B cell (primary cell): ENCODE measurements around the gene PPP4R1. TPM values are rescaled to one million over a fixed set of nuclear protein-coding genes. Genes with fewer than 3 reads are reported as not detected.
A peak's percentile ranks its signal among the peaks of the same experiment; 100 is the strongest.

ENCODE experiments used
- ATAC-seq: fragments of 200-7000 bp; cut with Tn5 transposase; one replicate; pipeline ENCODE4 v1.10.0; 2021; ENCODE audit warnings: low read depth, mild to moderate bottlenecking, moderate number of reproducible peaks, moderate library complexity
- CTCF ChIA-PET: fragments of 350-600 bp; sonication (Branson Sonifier 250); formaldehyde crosslinking; loops from one replicate; lab custom pipeline; 2021; ENCODE audit warnings: antibody characterized with exemption, inconsistent platforms; lab: Charles Lee
- POLR2A ChIA-PET: fragments of 350-600 bp; sonication (Branson Sonifier 250); formaldehyde crosslinking; loops from one replicate; lab custom pipeline; 2021; ENCODE audit warnings: antibody characterized with exemption; lab: Charles Lee
- DNase-seq: peaks from one replicate; pipeline ENCODE4 v3.0.0; 2013
- H2AFZ ChIP-seq: 2 replicates; pipeline ENCODE4 v1.6.1; 2012; ENCODE audit warnings: mild to moderate bottlenecking, low read depth, low read length; ENCODE audit not compliant: insufficient read depth, poor library complexity, severe bottlenecking
- H3K27ac ChIP-seq, 2 donors: 1 replicate in 1 of 2; 2 replicates in 1 of 2; pipeline ENCODE4 v1.5.1; 2012 to 2013; ENCODE audit warnings: low read length in 2 of 2, mild to moderate bottlenecking in 2 of 2, moderate library complexity in 1 of 2
- H3K27me3 ChIP-seq, 4 experiments: fragments of 200-600 bp in 1 of 4; sonication (generic) in 1 of 4; replicated peaks in 1 of 4; 1 replicate in 2 of 4; 2 replicates in 2 of 4; pipeline versions ENCODE4 v1.6.1 to v1.7.0; 2013 to 2016; ENCODE audit warnings: low read length in 3 of 4, mild to moderate bottlenecking in 2 of 4, mixed read lengths in 1 of 4, moderate library complexity in 1 of 4; ENCODE audit not compliant: insufficient read depth in 4 of 4, control insufficient read depth in 3 of 4; ENCODE audit errors: control extremely low read depth in 1 of 4
- H3K36me3 ChIP-seq, 2 experiments: replicated peaks in 1 of 2; 1 replicate in 1 of 2; 2 replicates in 1 of 2; pipeline versions ENCODE4 v1.6.1 to v1.7.1; 2013; ENCODE audit warnings: low read length in 1 of 2; ENCODE audit not compliant: insufficient read depth in 2 of 2, control insufficient read depth in 1 of 2; ENCODE audit errors: control extremely low read depth in 1 of 2, extremely low read depth in 1 of 2
- H3K4me1 ChIP-seq, 2 donors: fragments of 200-600 bp in 1 of 2; sonication (generic) in 1 of 2; 1 replicate in 1 of 2; 2 replicates in 1 of 2; pipeline versions ENCODE4 v1.5.1 to v1.6.1; 2013 to 2017; ENCODE audit warnings: low read length in 2 of 2; ENCODE audit not compliant: control insufficient read depth in 2 of 2, insufficient read depth in 2 of 2
- H3K4me2 ChIP-seq: replicated peaks from 2 replicates; pipeline ENCODE3; 2012; ENCODE audit warnings: mild to moderate bottlenecking, low read depth, low read length; ENCODE audit not compliant: poor library complexity, severe bottlenecking
- H3K4me3 ChIP-seq, 5 experiments: fragments of 200-600 bp in 1 of 5; sonication (generic) in 1 of 5; 1 replicate in 3 of 5; 2 replicates in 2 of 5; pipeline versions ENCODE4 v1.5.1 to v1.7.0; 2011 to 2016; ENCODE audit warnings: low read length in 4 of 5, mild to moderate bottlenecking in 4 of 5, low read depth in 2 of 5, control low read depth in 1 of 5, moderate library complexity in 1 of 5; ENCODE audit not compliant: insufficient read depth in 1 of 5; ENCODE audit errors: control extremely low read depth in 1 of 5, extremely low read depth in 1 of 5
- H3K79me2 ChIP-seq: fragments of 200-600 bp; sonication (generic); one replicate; pipeline ENCODE4 v1.6.0; 2016; ENCODE audit warnings: low read length; ENCODE audit not compliant: control insufficient read depth, insufficient read depth
- H3K9ac ChIP-seq: fragments of 200-600 bp; sonication (generic); 2 replicates; pipeline ENCODE4 v1.6.1; 2017; ENCODE audit warnings: mild to moderate bottlenecking, low read length, moderate library complexity
- H3K9me3 ChIP-seq, 3 donors: one replicate each; pipeline versions ENCODE4 v1.6.1 to v1.7.1; 2013; ENCODE audit warnings: low read length in 2 of 3; ENCODE audit not compliant: control insufficient read depth in 2 of 3, insufficient read depth in 1 of 3; ENCODE audit errors: control extremely low read depth in 1 of 3
- H4K20me1 ChIP-seq: 2 replicates; pipeline ENCODE4 v1.6.0; 2012; ENCODE audit warnings: mild to moderate bottlenecking, low read length; ENCODE audit not compliant: insufficient read depth, control insufficient read depth, poor library complexity, severe bottlenecking
- H3K27ac Mint-ChIP-seq: one replicate; pipeline ENCODE4 v1.8.0; 2021; ENCODE audit warnings: mixed read lengths
- H3K27me3 Mint-ChIP-seq: one replicate; pipeline ENCODE4 v1.8.0; 2021; ENCODE audit warnings: mixed read lengths
- H3K4me1 Mint-ChIP-seq: one replicate; pipeline ENCODE4 v1.8.0; 2021; ENCODE audit warnings: mixed read lengths
- H3K4me3 Mint-ChIP-seq: one replicate; pipeline ENCODE4 v1.8.0; 2021; ENCODE audit warnings: mixed read lengths
- H3K9me3 Mint-ChIP-seq: one replicate; pipeline ENCODE4 v1.8.0; 2022; ENCODE audit warnings: mixed read lengths; ENCODE audit not compliant: insufficient read depth
- EZH2 ChIP-seq: IDR thresholded peaks from 2 replicates; pipeline ENCODE4 v1.6.1; 2012; ENCODE audit warnings: borderline replicate concordance, low read depth, mild to moderate bottlenecking, moderate library complexity, low read length; ENCODE audit not compliant: insufficient read depth, poor library complexity, severe bottlenecking
- WGBS: methylation state at CpG from one replicate; pipeline ENCODE4 v1.1.5; 2013; ENCODE audit warnings: missing lambda C conversion rate; ENCODE audit not compliant: insufficient coverage; 5-methylcytosine and 5-hydroxymethylcytosine counted together
- intact Hi-C: fragments of 100-400 bp; cut with micrococcal nuclease; formaldehyde crosslinking; loops from one replicate; pipeline ENCODE4 v1.10.0; 2022
- polyA plus RNA-seq: library from polyadenylated mRNA; depleted of rRNA; stranded (reverse); fragments of >200 nt; gene quantifications from 2 replicates; pipeline ENCODE4 v1.2.3, GENCODE V29; 2012
- total RNA-seq, 2 donors: library from RNA; stranded (reverse); fragments of 120-200 nt in 1 of 2; gene quantifications; 1 replicate in 1 of 2; 2 replicates in 1 of 2; pipeline versions ENCODE4 v1.2.3 to v1.2.4, GENCODE V29; 2013 to 2022
- TF ChIP-seq, protein P1 (sequence below): fragments of 200-600 bp; IDR thresholded peaks from one replicate; pipeline ENCODE4 v1.8.0; 2022; ENCODE audit warnings: antibody characterized with exemption, mild to moderate bottlenecking

PPP4R1 gene
- total and polyA plus RNA-seq, 2 donors (not counting 1 experiment from before 2014, with no cell fraction given), result 33.4 to 57.1 TPM

DNA sequence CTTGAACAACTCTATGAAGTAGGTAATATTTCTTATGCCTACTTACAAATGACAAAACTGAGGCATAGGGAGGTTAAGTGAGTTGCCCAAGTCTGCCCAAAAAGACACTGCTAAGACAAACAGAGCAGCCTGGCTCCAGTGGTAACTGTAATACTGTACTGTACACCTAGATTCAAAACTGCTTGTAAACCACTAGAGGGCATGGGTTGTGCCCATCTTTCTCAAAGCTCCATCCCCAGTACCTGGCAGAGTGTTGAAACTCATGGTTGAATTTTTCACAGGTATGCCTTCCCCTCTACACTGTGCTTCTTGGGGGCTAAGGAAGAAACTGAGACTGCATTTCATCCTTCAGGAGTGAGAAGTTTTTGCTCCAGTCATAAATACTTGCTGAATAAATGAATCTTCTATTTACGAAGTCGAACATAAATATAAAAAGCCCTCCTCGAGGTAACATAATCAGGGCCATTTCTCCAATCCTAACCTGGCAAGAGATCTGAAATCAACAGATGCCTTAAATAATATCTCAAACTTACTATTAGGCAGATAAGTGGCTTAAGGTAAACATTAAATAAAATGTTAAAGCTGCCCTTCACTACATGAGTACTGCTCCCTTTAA is 2.0 kb downstream of the PPP4R1 start:
- H3K4me1 ChIP-seq, result peaks cover 15 to 16% of the 10 kb centered on the region in 2 donors
- H3K27me3 ChIP-seq, result no peaks in the 10 kb centered on the region
- POLR2A ChIA-PET, result interaction anchor here (0.5 to 1.0 kb wide), 3 partner anchors 11 to 534 kb away, joined by 3 to 6 read pairs (median 3); no protein-coding TSS in a partner anchor
- no peaks in the 10 kb centered on the region for H3K27me3 Mint-ChIP-seq
- H4K20me1 ChIP-seq, result peaks cover 37% of the 10 kb centered on the region
- H2AFZ ChIP-seq, result no peak overlapping the region
- peak; percentile 70 for DNase-seq
- H3K27ac ChIP-seq, result no peak overlapping the region
- TF ChIP-seq EZH2, result no peak
- TF ChIP-seq, protein P1, sequence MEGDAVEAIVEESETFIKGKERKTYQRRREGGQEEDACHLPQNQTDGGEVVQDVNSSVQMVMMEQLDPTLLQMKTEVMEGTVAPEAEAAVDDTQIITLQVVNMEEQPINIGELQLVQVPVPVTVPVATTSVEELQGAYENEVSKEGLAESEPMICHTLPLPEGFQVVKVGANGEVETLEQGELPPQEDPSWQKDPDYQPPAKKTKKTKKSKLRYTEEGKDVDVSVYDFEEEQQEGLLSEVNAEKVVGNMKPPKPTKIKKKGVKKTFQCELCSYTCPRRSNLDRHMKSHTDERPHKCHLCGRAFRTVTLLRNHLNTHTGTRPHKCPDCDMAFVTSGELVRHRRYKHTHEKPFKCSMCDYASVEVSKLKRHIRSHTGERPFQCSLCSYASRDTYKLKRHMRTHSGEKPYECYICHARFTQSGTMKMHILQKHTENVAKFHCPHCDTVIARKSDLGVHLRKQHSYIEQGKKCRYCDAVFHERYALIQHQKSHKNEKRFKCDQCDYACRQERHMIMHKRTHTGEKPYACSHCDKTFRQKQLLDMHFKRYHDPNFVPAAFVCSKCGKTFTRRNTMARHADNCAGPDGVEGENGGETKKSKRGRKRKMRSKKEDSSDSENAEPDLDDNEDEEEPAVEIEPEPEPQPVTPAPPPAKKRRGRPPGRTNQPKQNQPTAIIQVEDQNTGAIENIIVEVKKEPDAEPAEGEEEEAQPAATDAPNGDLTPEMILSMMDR, result peak; percentile 80
- H3K36me3 ChIP-seq, result peaks cover 5 to 7% of the 10 kb centered on the region in 2 experiments
- H3K79me2 ChIP-seq, result peaks cover 48% of the 10 kb centered on the region
- no peaks in the 10 kb centered on the region for H3K9me3 Mint-ChIP-seq
- intact Hi-C loops, result loop anchor here (1.0 to 10.0 kb wide), 7 partner anchors 96 to 1008 kb away; partner anchors contain the start of genes MTCL1, NAPG, RAB12 and RAB31
- H3K9ac ChIP-seq, result no peak overlapping the region
- no peaks in the 10 kb centered on the region for H3K9me3 ChIP-seq
- peak overlapping the region; percentile 50 for H3K27ac Mint-ChIP-seq
- no peak overlapping the region for H3K4me3 ChIP-seq
- H3K4me1 Mint-ChIP-seq, result peaks cover 38% of the 10 kb centered on the region
- H3K4me2 ChIP-seq, result no peak overlapping the region
- no CpG with 5 or more reads among the region's 3 CpGs for WGBS
- CTCF ChIA-PET, result interaction anchor here (0.9 to 2.7 kb wide), 15 partner anchors 11 to 529 kb away, joined by 3 to 16 read pairs (median 5); partner anchors contain the start of genes RAB31 and VAPA
- ATAC-seq, result peak; percentile 32
- H3K4me3 Mint-ChIP-seq, result peak overlapping the region; percentile 44

- TF ChIP-seq EZH2, result no peak
- TF ChIP-seq, protein P1, result no peak
- H3K79me2 ChIP-seq, result peaks cover 70% of the 10 kb centered on the region
- Mint-ChIP-seq H3K4me3 (no peak overlapping the region), H3K9me3 (no peaks in the 10 kb centered on the region), H3K4me1 (peaks cover 37% of the 10 kb centered on the region), H3K27ac (no peak overlapping the region), H3K27me3 (no peaks in the 10 kb centered on the region)
- H3K4me1 ChIP-seq, result peaks cover 8 to 11% of the 10 kb centered on the region in 2 donors
- WGBS, result 92% methylated on average over 2 of the region's 7 CpGs
- ChIA-PET CTCF (interaction anchor here (1.1 to 1.8 kb wide), 3 partner anchors 9 to 162 kb away, joined by 3 to 7 read pairs (median 4); no protein-coding TSS in a partner anchor), POLR2A (interaction anchor here (0.9 kb wide), 1 partner anchor 305 kb away, joined by 3 read pairs; the partner anchor contains the start of gene VAPA)
- H3K36me3 ChIP-seq, result peaks cover 5 to 7% of the 10 kb centered on the region in 2 experiments
- no peak for DNase-seq
- ATAC-seq, result no peak
- intact Hi-C loops, result no loop called here
- H3K9me3 ChIP-seq, result no peaks in the 10 kb centered on the region
- no peak overlapping the region for H3K4me3 ChIP-seq
- H2AFZ ChIP-seq, result no peak overlapping the region
- peaks cover 37% of the 10 kb centered on the region for H4K20me1 ChIP-seq
- H3K27me3 ChIP-seq, result no peaks in the 10 kb centered on the region
- H3K9ac ChIP-seq, result no peak overlapping the region
- H3K27ac ChIP-seq, result no peak overlapping the region
- H3K4me2 ChIP-seq, result no peak overlapping the region
These were observed 5.2 kb downstream of the PPP4R1 start for GRCh38 chr18:9609190-9609589.
